ENCODE data around the gene SCYGR2. TPM values are rescaled to one million over a fixed set of nuclear protein-coding genes. Genes with fewer than 3 reads are reported as not detected.

SCYGR2 gene
- total RNA-seq, 1 experiment from 2014 or later, result not detected

DNA sequence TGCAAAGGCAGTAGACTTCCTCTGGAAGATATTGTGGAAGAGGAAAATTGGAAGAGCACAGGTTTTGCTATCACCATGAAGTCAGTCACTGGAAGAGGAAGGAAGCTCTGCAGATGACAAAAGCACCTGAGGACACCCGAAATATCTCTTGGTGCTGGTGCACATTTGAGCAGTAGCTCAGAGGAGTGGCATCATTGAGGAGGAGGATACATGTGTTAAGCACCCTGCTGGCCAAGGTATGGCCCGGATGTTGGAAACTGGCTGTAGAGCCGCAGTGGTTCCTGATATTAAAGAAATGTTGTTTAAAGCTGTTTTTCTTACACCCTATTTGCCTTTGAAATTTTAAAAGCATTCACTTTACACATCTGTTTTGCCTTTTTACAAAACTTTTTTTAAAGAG, 32.7 kb upstream of the SCYGR2 start:
- Mint-ChIP-seq H3K36me3 (ENCODE audit: insufficient read depth, unreplicated experiment) (peaks cover 28% of the 10 kb centered on the region), H3K4me1 (ENCODE audit: insufficient read depth, unreplicated experiment) (no peaks in the 10 kb centered on the region), H3K27ac (ENCODE audit: low read depth, unreplicated experiment) (no peak overlapping the region), H3K27me3 (ENCODE audit: insufficient read depth, unreplicated experiment) (no peaks in the 10 kb centered on the region), H3K9me3 (ENCODE audit: unreplicated experiment) (no peaks in the 10 kb centered on the region), H3K4me3 (ENCODE audit: unreplicated experiment) (no peak overlapping the region)
- TF ChIP-seq, protein P1, sequence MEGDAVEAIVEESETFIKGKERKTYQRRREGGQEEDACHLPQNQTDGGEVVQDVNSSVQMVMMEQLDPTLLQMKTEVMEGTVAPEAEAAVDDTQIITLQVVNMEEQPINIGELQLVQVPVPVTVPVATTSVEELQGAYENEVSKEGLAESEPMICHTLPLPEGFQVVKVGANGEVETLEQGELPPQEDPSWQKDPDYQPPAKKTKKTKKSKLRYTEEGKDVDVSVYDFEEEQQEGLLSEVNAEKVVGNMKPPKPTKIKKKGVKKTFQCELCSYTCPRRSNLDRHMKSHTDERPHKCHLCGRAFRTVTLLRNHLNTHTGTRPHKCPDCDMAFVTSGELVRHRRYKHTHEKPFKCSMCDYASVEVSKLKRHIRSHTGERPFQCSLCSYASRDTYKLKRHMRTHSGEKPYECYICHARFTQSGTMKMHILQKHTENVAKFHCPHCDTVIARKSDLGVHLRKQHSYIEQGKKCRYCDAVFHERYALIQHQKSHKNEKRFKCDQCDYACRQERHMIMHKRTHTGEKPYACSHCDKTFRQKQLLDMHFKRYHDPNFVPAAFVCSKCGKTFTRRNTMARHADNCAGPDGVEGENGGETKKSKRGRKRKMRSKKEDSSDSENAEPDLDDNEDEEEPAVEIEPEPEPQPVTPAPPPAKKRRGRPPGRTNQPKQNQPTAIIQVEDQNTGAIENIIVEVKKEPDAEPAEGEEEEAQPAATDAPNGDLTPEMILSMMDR (IDR thresholded peaks at IDR 0.05; ENCODE audit: unreplicated experiment), result no peak
- CTCF ChIA-PET, result interaction anchor here (0.6 to 0.8 kb wide), 2 partner anchors 160 to 295 kb away, joined by 3 read pairs; no protein-coding TSS in a partner anchor
- DNase-seq (ENCODE audit: unreplicated experiment), result no peak
- BruUV-seq (replicated peaks), result no TSS peak
- intact Hi-C loops (cut with micrococcal nuclease), result loop anchor here (10.0 kb wide), 1 partner anchor 161 kb away; no protein-coding TSS in a partner anchor
- POLR2A ChIA-PET, result interaction anchor here (0.6 to 1.4 kb wide), 3 partner anchors 11 to 33 kb away, joined by 3 to 5 read pairs (median 3); partner anchors contain the start of gene SCYGR2

DNA sequence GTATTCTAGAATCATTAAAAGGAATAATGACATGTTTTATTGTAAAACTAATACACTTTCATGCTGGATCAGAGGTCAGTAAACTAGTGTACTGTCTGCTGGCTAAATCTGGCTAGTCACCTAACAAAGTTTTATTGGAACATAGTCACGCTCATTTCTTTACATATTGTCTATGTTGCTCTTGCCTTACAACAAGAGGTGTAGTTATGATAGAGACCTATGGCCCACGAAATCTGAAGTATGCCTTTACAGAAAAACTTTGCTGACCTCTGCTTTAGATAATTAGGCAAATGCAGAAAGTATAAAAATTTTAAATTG, 29.9 kb upstream of the SCYGR2 start:
- no peaks in the 10 kb centered on the region for H3K27me3 Mint-ChIP-seq (ENCODE audit: insufficient read depth, unreplicated experiment)
- CTCF ChIA-PET, result interaction anchor here (2.1 kb wide), 1 partner anchor 9 kb away, joined by 5 read pairs; no protein-coding TSS in a partner anchor
- TF ChIP-seq, protein P1 (IDR thresholded peaks at IDR 0.05; ENCODE audit: unreplicated experiment), result no peak
- H3K9me3 Mint-ChIP-seq (ENCODE audit: unreplicated experiment), result no peaks in the 10 kb centered on the region
- H3K36me3 Mint-ChIP-seq (ENCODE audit: insufficient read depth, unreplicated experiment), result peaks cover 17% of the 10 kb centered on the region
- POLR2A ChIA-PET, result interaction anchor here (1.8 kb wide), 1 partner anchor 14 kb away, joined by 5 read pairs; no protein-coding TSS in a partner anchor
- DNase-seq (ENCODE audit: unreplicated experiment), result no peak
- intact Hi-C loops (cut with micrococcal nuclease), result loop anchor here (10.0 kb wide), 1 partner anchor 164 kb away; no protein-coding TSS in a partner anchor
- H3K27ac Mint-ChIP-seq (ENCODE audit: low read depth, unreplicated experiment), result no peak overlapping the region
- no peaks in the 10 kb centered on the region for H3K4me1 Mint-ChIP-seq (ENCODE audit: insufficient read depth, unreplicated experiment)
- H3K4me3 Mint-ChIP-seq (ENCODE audit: unreplicated experiment), result no peak overlapping the region
- no TSS peak for BruUV-seq (replicated peaks)

DNA sequence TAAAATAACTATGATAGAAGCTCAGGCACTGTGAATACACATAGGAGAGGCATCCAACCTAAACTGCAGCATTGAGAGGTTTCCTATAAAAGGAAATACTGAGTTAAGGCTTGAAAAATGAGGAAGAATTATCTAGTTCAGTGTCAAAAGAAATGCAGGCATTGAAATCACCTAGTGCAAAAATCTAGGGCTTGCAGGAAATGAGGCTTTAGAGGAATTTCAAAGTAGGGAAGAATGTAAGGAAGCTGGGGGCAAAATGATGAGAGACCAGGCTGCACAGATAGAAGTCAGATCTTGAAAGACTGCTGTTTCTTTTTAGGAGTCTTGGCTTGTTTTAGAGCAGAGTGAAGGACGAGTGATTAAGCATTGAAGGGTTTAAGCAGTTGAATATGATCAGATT, 28.1 kb upstream of the SCYGR2 start:
- Mint-ChIP-seq H3K9me3 (ENCODE audit: unreplicated experiment) (no peaks in the 10 kb centered on the region), H3K4me3 (ENCODE audit: unreplicated experiment) (no peak overlapping the region), H3K36me3 (ENCODE audit: insufficient read depth, unreplicated experiment) (peaks cover 8% of the 10 kb centered on the region), H3K27ac (ENCODE audit: low read depth, unreplicated experiment) (no peak overlapping the region), H3K4me1 (ENCODE audit: insufficient read depth, unreplicated experiment) (no peaks in the 10 kb centered on the region), H3K27me3 (ENCODE audit: insufficient read depth, unreplicated experiment) (no peaks in the 10 kb centered on the region)
- DNase-seq (ENCODE audit: unreplicated experiment), result no peak
- intact Hi-C loops (cut with micrococcal nuclease), result no loop called here
- ChIA-PET CTCF (interaction anchor here (0.9 kb wide), 1 partner anchor 13 kb away, joined by 3 read pairs; no protein-coding TSS in a partner anchor), POLR2A (interaction anchor here (1.0 kb wide), 1 partner anchor 164 kb away, joined by 3 read pairs; no protein-coding TSS in a partner anchor)
- TF ChIP-seq, protein P1 (IDR thresholded peaks at IDR 0.05; ENCODE audit: unreplicated experiment), result no peak
- BruUV-seq (replicated peaks), result no TSS peak

DNA sequence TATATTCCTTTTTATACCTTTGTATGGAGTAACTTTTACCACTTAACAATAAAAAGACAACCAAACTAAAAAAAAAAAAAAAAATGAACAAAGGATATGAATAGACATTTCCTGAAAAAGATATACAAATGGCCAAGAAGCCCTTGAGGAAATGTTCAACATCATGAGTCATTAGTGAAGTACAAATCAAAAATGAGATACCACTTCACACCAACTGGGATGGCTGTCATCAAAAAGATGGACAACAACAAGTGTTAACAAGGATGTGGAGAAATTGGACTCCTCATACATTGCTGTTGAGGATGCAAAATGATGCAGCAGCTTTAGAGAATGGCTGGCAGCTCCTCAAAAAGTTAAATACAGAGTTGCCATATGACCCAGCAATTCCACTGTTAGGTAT, 22.6 kb upstream of the SCYGR2 start:
- TF ChIP-seq, protein P1 (IDR thresholded peaks at IDR 0.05; ENCODE audit: unreplicated experiment), result no peak
- ChIA-PET POLR2A (no interaction called here), CTCF (no interaction called here)
- H3K4me1 Mint-ChIP-seq (ENCODE audit: insufficient read depth, unreplicated experiment), result no peaks in the 10 kb centered on the region
- no peaks in the 10 kb centered on the region for H3K27me3 Mint-ChIP-seq (ENCODE audit: insufficient read depth, unreplicated experiment)
- H3K4me3 Mint-ChIP-seq (ENCODE audit: unreplicated experiment), result no peak overlapping the region
- H3K27ac Mint-ChIP-seq (ENCODE audit: low read depth, unreplicated experiment), result no peak overlapping the region
- H3K9me3 Mint-ChIP-seq (ENCODE audit: unreplicated experiment), result no peaks in the 10 kb centered on the region
- H3K36me3 Mint-ChIP-seq (ENCODE audit: insufficient read depth, unreplicated experiment), result peaks cover 4% of the 10 kb centered on the region
- BruUV-seq (replicated peaks), result no TSS peak
- no peak for DNase-seq (ENCODE audit: unreplicated experiment)
- intact Hi-C loops (cut with micrococcal nuclease), result loop anchor here (5.0 kb wide), 1 partner anchor 94 kb away; no protein-coding TSS in a partner anchor

Measured in MCF 10A (cell line).